Suprapubic skin (tissue), 3 donors: ENCODE data around the gene IGSF22.

ENCODE experiments used
- EP300 ChIP-seq: sonication (generic); formaldehyde crosslinking; IDR thresholded peaks from one replicate; pipeline ENCODE4 v1.6.1; 2017; ENCODE audit warnings: antibody characterized with exemption
- POLR2A ChIP-seq, 2 donors: fragments of 450-650 bp; IDR thresholded peaks; one replicate each; pipeline ENCODE4 v1.6.1; 2017; ENCODE audit warnings: antibody characterized with exemption in 2 of 2, mild to moderate bottlenecking in 2 of 2, moderate library complexity in 2 of 2
- TF ChIP-seq, protein P1 (sequence below), 2 donors: fragments of 200-600 bp in 1 of 2; fragments of 450-650 bp in 1 of 2; sonication (generic) in 1 of 2; IDR thresholded peaks; one replicate each; pipeline ENCODE4 v1.5.1; 2016 to 2019; ENCODE audit warnings: antibody characterized with exemption in 2 of 2, mild to moderate bottlenecking in 1 of 2, moderate library complexity in 1 of 2

DNA sequence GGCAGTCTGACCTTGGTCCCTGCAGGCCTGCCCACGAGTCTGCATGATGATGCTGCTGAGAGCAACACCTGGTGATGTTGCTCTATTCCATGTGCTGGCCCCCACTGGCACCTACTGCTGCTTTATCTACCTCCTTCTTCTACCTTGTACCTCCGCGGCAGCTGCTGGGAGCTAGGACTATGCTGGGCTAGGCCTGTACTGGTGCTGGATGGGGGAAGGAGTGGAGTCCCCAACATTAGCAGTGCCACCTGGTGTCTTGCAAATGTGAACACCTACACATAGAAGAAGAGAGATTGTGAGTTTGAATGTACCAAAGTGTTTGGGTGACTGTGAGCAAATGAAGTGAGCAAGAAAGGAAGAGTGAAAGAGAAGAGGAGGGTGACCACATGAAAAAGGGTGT is 35.2 kb upstream of the IGSF22 start:
- TF ChIP-seq, protein P1, sequence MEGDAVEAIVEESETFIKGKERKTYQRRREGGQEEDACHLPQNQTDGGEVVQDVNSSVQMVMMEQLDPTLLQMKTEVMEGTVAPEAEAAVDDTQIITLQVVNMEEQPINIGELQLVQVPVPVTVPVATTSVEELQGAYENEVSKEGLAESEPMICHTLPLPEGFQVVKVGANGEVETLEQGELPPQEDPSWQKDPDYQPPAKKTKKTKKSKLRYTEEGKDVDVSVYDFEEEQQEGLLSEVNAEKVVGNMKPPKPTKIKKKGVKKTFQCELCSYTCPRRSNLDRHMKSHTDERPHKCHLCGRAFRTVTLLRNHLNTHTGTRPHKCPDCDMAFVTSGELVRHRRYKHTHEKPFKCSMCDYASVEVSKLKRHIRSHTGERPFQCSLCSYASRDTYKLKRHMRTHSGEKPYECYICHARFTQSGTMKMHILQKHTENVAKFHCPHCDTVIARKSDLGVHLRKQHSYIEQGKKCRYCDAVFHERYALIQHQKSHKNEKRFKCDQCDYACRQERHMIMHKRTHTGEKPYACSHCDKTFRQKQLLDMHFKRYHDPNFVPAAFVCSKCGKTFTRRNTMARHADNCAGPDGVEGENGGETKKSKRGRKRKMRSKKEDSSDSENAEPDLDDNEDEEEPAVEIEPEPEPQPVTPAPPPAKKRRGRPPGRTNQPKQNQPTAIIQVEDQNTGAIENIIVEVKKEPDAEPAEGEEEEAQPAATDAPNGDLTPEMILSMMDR (IDR thresholded peaks at IDR 0.05), result no peak
- TF ChIP-seq EP300 (no peak), POLR2A (IDR thresholded peaks at IDR 0.05) (no peak)
